ENCODE results near the gene LIN54.
"Not testable (repeated sequence)": the region's sequence is repeated elsewhere in the genome, so short reads cannot be mapped to it uniquely, and the experiment has no call there.

Gene LIN54

GRCh38 chr4:82939414-82939813 is 71.2 kb downstream of the LIN54 start:
- no peak for DNase-seq (ENCODE audit: low read depth)

DNA sequence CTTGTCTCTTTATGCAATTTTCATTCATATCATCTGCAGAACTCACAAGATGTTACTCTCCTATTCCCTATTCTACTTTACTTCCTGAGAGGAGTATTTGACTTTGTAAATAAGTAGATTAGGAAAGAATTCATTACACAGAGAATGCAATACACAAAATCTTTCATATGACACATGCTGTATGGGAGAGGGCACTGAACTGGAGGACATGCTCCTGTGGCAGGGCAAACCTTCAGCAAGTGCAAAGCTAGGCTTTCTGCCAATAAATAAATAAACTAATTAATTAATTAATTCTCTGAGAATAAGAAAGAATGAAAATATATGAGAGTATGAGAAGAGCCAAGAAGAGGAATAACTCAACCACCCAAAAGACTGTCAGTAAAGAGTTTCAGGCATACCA is 76.2 kb downstream of the LIN54 start:
- no peak for DNase-seq (ENCODE audit: low read depth)

DNA sequence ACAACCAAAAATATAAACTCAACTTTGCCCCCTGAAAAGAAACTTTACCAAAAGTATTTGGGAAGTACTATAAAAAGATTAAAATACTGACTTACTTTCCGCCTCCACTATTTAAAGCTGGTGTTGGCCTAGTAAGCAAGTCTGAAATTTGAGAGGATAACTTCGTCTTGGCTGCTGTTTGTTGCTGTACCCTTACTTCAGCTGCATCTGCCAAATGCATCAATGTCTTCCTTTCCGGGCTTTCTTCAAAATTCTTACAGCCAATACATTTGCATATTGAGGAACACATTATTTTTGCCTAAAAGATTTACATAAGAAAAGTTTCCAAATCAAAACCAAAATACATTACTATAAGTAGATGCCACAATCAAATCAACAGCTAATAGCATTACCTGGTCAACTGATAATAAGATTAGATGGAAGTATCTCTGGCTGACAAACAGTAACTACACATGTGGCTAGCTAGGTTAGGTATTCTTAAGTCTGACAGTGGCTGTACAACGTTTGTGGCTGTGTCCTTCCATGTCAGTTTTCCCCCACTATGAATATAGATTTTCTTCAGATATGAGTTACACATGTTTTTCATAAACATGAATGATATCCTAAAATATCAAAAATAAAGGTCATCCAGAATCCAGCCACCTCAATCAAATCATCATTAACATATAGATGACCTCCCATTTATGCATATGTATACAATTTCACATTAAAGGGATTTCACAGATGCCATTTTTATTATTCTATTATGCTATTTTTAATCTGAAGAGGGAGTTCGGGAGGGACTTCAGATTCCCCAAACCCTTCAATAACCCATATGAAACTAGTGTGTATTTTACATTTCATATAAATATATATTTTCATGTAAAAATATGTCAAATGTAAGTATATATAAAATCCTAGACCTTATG is 79.5 kb downstream of the LIN54 start:
- no peak for DNase-seq (ENCODE audit: low read depth)

DNA sequence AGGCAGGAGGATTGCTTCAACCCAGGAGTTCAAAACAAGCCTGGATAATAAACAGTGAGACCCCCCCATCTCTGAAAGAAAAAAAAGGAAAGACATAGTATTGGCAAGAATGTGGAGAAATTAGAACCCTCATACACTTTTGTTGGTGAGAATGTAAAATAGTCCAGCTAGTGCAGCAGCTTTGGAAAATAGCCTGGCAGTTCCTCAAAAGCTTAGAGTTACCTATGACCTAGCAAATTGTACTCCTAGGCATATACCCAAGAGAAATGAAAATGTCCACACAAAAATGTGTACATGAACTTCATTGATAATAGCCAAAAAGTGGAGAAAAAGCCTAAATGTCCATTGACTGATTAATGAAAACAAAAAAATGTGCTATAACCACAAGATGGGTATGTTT is 88.8 kb downstream of the LIN54 start:
- no peak for DNase-seq (ENCODE audit: low read depth)

DNA sequence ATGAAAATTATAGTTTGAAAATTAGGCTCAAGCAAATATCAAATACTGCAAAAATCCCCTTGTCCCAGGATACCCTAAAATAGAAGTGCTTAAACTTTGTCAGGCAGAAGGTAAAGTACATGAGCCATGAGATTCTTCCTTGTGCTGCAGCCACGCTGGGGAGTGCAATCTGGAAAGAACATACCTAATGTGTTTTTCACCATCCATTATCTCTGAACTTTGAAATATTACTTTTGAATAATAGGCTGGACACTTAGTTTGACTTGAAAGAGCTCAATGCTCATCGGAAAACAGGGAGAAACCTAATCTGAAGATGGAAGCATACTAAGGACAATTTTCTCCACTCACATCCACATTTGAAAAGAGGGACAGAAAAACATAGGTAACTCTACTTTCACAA is 91.2 kb downstream of the LIN54 start:
- no peak for DNase-seq (ENCODE audit: low read depth)

DNA sequence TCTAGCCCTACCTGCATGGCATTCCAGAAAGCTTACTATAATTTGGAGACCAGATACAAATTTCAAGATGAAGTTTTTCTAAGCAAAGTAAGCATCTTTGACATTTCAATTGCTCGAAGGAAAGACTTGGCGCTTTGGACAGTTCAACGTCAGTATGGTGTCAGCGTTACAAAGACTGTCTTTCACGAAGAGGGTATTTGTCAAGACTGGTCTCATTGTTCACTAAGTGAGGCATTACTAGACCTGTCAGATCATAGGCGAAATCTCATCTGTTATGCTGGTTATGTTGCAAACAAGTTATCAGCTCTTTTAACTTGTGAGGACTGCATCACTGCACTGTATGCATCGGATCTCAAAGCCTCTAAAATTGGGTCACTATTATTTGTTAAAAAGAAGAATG is 92.5 kb downstream of the LIN54 start:
- DNase-seq (ENCODE audit: low read depth) = no peak

- not testable (repeated sequence) for DNase-seq (ENCODE audit: low read depth)
Measured at GRCh38 chr4:82913968-82914367, 96.7 kb downstream of the LIN54 start.

GRCh38 chr4:82913305-82913704 is 97.3 kb downstream of the LIN54 start:
- DNase-seq (ENCODE audit: low read depth) = no peak

GRCh38 chr4:82909326-82909725 is 101.3 kb downstream of the LIN54 start:
- no peak for DNase-seq (ENCODE audit: low read depth)

GRCh38 chr4:82906469-82906868 is 104.2 kb downstream of the LIN54 start:
- DNase-seq (ENCODE audit: low read depth) = no peak

GRCh38 chr4:82905205-82905604 is 105.4 kb downstream of the LIN54 start:
- no peak for DNase-seq (ENCODE audit: low read depth)

GRCh38 chr4:82903737-82904136 is 106.9 kb downstream of the LIN54 start:
- DNase-seq (ENCODE audit: low read depth) = no peak

DNA sequence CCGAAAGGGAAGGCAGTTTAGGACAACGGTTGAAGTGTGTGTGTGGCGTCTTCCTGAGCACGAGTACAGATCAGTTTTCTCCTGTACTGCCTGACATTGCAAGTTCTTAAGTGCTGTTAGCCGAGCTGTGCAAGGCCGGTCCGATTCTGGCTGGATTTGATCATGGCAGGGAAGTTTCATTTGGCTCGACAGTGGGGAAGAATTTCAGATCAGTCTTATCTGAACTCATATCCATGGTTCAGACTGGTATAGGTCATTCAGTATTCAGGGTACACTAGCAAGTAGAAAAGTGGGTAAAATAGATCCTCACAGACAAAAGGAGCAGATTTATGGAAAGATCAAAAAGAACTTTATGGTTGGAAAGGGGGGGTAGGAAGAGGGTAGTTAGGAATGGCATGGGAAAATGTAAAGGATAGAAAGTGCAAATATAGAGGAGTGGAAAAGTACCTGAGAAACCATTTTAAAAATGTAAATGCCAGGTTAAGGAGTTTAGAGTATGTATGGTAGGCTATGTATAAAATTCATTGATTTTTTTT is 109.4 kb downstream of the LIN54 start:
- DNase-seq (ENCODE audit: low read depth) = no peak

DNA sequence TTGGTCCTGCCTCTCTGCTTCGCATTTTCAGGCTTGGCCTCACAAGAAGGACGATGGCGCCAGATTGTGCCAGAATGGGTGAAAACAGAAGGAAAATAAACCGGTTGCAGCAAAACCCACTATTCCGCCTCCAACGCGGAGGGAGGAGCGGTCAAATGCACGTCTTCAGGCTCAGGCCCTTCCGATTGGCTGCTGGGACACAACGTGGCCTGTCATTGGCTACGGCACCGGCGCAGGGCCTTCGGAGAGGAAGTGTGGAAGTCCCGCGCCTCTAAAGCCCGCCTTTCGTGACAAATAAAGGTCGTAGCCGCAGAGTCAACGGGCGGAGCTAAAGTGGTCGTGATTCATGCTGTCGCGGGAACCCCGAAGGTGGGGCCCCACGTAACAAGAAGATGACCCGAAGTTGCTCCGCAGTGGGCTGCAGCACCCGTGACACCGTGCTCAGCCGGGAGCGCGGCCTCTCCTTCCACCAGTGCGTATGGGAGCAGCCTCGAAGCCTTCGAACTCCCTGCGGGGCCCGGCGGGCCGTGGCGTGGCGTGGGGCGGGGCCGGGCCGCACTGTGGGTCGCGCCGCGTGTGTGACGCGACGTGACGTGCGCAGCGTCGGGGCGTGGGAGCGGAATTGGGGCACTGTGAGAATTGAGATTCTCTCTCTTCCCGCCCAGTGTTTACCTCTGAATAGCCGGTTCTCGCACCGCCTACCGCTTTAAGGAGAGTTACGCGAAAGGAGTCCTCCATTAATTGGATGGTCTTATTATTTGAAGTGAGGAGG is 110.0 kb downstream of the LIN54 start, which contains the start of gene THAP9:
TSS of gene THAP9 (plus strand) at position 325 of the 772 bp plus-strand sequence. CDS start at position 393, 68 bp downstream.
- peak; percentile 97 for DNase-seq (ENCODE audit: low read depth)

DNA sequence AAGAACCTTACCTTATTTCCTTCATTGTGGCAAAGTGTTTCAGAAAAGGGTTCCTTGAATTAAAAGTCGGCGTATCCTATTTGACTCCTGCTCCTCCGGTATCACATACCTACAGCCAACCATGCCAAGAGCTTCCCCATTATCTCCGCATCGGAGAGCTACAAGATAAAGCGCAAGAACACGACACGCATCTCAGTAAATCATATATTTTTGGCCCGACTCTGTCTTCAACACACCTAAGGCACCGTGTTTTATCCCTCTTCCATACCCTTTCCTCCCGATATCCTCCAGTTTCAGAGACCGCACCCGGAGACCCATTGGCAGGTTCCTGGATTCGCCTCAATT is 110.6 kb downstream of the LIN54 start:
- DNase-seq (ENCODE audit: low read depth) = no peak

- no peak for DNase-seq (ENCODE audit: low read depth)
Measured at GRCh38 chr4:82899374-82900065, 111.1 kb downstream of the LIN54 start.

GRCh38 chr4:82898322-82899243 is 112.0 kb downstream of the LIN54 start:
- DNase-seq (ENCODE audit: low read depth) = no peak

DNA sequence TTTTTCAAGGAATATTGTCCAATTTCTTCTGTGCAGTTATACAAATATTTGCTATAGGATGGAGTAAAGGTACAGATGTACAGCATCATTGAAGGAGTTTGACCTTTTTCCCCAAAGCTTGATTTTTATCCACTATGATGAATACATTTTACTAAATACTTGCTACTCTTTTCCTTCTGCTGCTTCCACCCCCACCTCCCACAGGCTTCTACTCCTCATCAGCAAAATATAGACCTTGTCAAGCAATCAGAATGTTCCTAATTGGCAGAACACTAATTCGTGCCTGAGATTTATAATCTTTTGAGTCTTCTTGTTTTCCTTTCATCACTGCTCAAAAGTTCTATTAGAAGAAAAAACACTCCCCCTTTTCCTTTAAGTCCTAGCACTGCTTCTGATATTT is 113.9 kb downstream of the LIN54 start:
- DNase-seq (ENCODE audit: low read depth) = no peak

GRCh38 chr4:82893942-82894341 is 116.7 kb downstream of the LIN54 start:
- DNase-seq (ENCODE audit: low read depth) = no peak

- no peak for DNase-seq (ENCODE audit: low read depth)
Measured at GRCh38 chr4:82892467-82892802, 118.2 kb downstream of the LIN54 start.

- DNase-seq (ENCODE audit: low read depth) = no peak
Measured at GRCh38 chr4:82891707-82892466, 118.7 kb downstream of the LIN54 start.
